Activated CD8-positive, alpha-beta memory T cell treated with anti-CD3 and anti-CD28 coated beads, Interleukin-2, amount 10 ng/mL, durations not matched to agents 7 days and 5 days (primary cell): Measurements from ENCODE around the gene CENPC. TPM values are rescaled to one million over a fixed set of nuclear protein-coding genes. Genes with fewer than 3 reads are reported as not detected.

Experiments used
- ATAC-seq: fragments of 150-1000 bp; cut with Tn5 transposase; one replicate; pipeline ENCODE4 v1.10.0; 2021; ENCODE audit warnings: moderate library complexity
- CTCF ChIA-PET: fragments of 350-600 bp; sonication (Branson Sonifier 250); formaldehyde crosslinking; loops from one replicate; lab custom pipeline; 2021; ENCODE audit warnings: antibody characterized with exemption; lab: Charles Lee
- DNase-seq: peaks from one replicate; pipeline ENCODE4 v3.0.0-alpha.2; 2020
- H3K27ac Mint-ChIP-seq: one replicate; pipeline ENCODE4 v1.8.0; 2021; ENCODE audit warnings: mild to moderate bottlenecking, mixed read lengths
- H3K27me3 Mint-ChIP-seq: one replicate; pipeline ENCODE4 v1.8.0; 2021; ENCODE audit warnings: mixed read lengths
- H3K36me3 Mint-ChIP-seq: one replicate; pipeline ENCODE4 v1.8.0; 2021; ENCODE audit warnings: mild to moderate bottlenecking, mixed read lengths
- H3K4me1 Mint-ChIP-seq: one replicate; pipeline ENCODE4 v1.8.0; 2021; ENCODE audit warnings: mixed read lengths
- H3K4me3 Mint-ChIP-seq: one replicate; pipeline ENCODE4 v1.8.0; 2021; ENCODE audit warnings: mild to moderate bottlenecking, moderate library complexity, mixed read lengths
- H3K9me3 Mint-ChIP-seq: one replicate; pipeline ENCODE4 v1.8.0; 2022; ENCODE audit warnings: low read depth, mixed read lengths
- total RNA-seq, 2 experiments: library from RNA; stranded (reverse); gene quantifications; one replicate each; pipeline ENCODE4 v1.2.3, GENCODE V29; 2021

CENPC gene
- 10 to 100 TPM; 37.4 to 46.5 TPM for total RNA-seq

GRCh38 chr4:67545199-67546003, at the start of gene CENPC:
CENPC (minus strand) TSS chr4:67545503; CDS start chr4:67545355, 148 bp downstream.
- Mint-ChIP-seq H3K4me3 (peak within 1 kb of the TSS; percentile 95), H3K27ac (peak within 1 kb of the TSS; percentile 91), H3K27me3 (no peaks in the 10 kb centered on the region), H3K36me3 (peaks cover 29% of the 10 kb centered on the region), H3K9me3 (no peaks in the 10 kb centered on the region), H3K4me1 (peaks cover 40% of the 10 kb centered on the region)
- DNase-seq (peak; percentile 98), ATAC-seq (peak; percentile 97)
- CTCF ChIA-PET: interaction anchor here (0.7 to 1.8 kb wide), 7 partner anchors 9 to 364 kb away, joined by 3 to 8 read pairs (median 3); partner anchors contain the start of gene UBA6

GRCh38 chr4:67593741-67594175, 48.5 kb upstream of the CENPC start:
- CTCF ChIA-PET: no interaction called here
- Mint-ChIP-seq H3K9me3 (peaks cover 5% of the 10 kb centered on the region), H3K36me3 (peaks cover 62% of the 10 kb centered on the region), H3K4me1 (no peaks in the 10 kb centered on the region), H3K27ac (no peak overlapping the region), H3K27me3 (no peaks in the 10 kb centered on the region), H3K4me3 (no peak overlapping the region)
- ATAC-seq: no peak
- no peak for DNase-seq

- ATAC-seq (no peak), DNase-seq (no peak)
- Mint-ChIP-seq H3K9me3 (no peaks in the 10 kb centered on the region), H3K4me3 (no peak overlapping the region), H3K4me1 (peaks cover 2% of the 10 kb centered on the region), H3K27me3 (no peaks in the 10 kb centered on the region), H3K36me3 (peaks cover 52% of the 10 kb centered on the region), H3K27ac (no peak overlapping the region)
- CTCF ChIA-PET: interaction anchor here (1.1 kb wide), 1 partner anchor 11 kb away, joined by 3 read pairs; no protein-coding TSS in a partner anchor
Observed at GRCh38 chr4:67587156-67587555, 41.9 kb upstream of the CENPC start.

- H3K27me3 Mint-ChIP-seq: no peaks in the 10 kb centered on the region
- CTCF ChIA-PET: interaction anchor here (1.1 kb wide), 1 partner anchor 20 kb away, joined by 5 read pairs; no protein-coding TSS in a partner anchor
- H3K27ac Mint-ChIP-seq: no peak overlapping the region
- no peaks in the 10 kb centered on the region for H3K9me3 Mint-ChIP-seq
- H3K4me3 Mint-ChIP-seq: no peak overlapping the region
- H3K36me3 Mint-ChIP-seq: peaks cover 53% of the 10 kb centered on the region
- peaks cover 20% of the 10 kb centered on the region for H3K4me1 Mint-ChIP-seq
- ATAC-seq (no peak), DNase-seq (no peak)
Observed at GRCh38 chr4:67584496-67584895, 39.2 kb upstream of the CENPC start.

- ATAC-seq (no peak), DNase-seq (no peak)
- Mint-ChIP-seq H3K4me3 (no peak overlapping the region), H3K9me3 (no peaks in the 10 kb centered on the region), H3K36me3 (peaks cover 56% of the 10 kb centered on the region), H3K4me1 (peaks cover 23% of the 10 kb centered on the region), H3K27me3 (no peaks in the 10 kb centered on the region), H3K27ac (no peak overlapping the region)
- CTCF ChIA-PET: interaction anchor here (1.6 kb wide), 1 partner anchor 118 kb away, joined by 6 read pairs; the partner anchor contains the start of gene UBA6
Observed at GRCh38 chr4:67581913-67582312, 36.6 kb upstream of the CENPC start.

- Mint-ChIP-seq H3K36me3 (peaks cover 56% of the 10 kb centered on the region), H3K4me3 (peak overlapping the region; percentile 30), H3K27ac (peak overlapping the region; percentile 70), H3K27me3 (no peaks in the 10 kb centered on the region), H3K4me1 (peaks cover 23% of the 10 kb centered on the region), H3K9me3 (no peaks in the 10 kb centered on the region)
- ATAC-seq (peak; percentile 83), DNase-seq (no peak)
- CTCF ChIA-PET: interaction anchor here (1.6 kb wide), 1 partner anchor 119 kb away, joined by 6 read pairs; the partner anchor contains the start of gene UBA6
Observed at GRCh38 chr4:67581208-67581857, 36.0 kb upstream of the CENPC start.

- no peaks in the 10 kb centered on the region for H3K27me3 Mint-ChIP-seq
- peaks cover 57% of the 10 kb centered on the region for H3K36me3 Mint-ChIP-seq
- no peak overlapping the region for H3K4me3 Mint-ChIP-seq
- DNase-seq (no peak), ATAC-seq (peak; percentile 45)
- H3K27ac Mint-ChIP-seq: peak overlapping the region; percentile 70
- H3K4me1 Mint-ChIP-seq: peaks cover 24% of the 10 kb centered on the region
- CTCF ChIA-PET: no interaction called here
- no peaks in the 10 kb centered on the region for H3K9me3 Mint-ChIP-seq
Observed at GRCh38 chr4:67580577-67580976, 35.3 kb upstream of the CENPC start.

GRCh38 chr4:67576538-67576937, 31.2 kb upstream of the CENPC start:
- Mint-ChIP-seq H3K27ac (no peak overlapping the region), H3K9me3 (no peaks in the 10 kb centered on the region), H3K4me3 (no peak overlapping the region), H3K27me3 (no peaks in the 10 kb centered on the region), H3K36me3 (peaks cover 60% of the 10 kb centered on the region), H3K4me1 (peaks cover 33% of the 10 kb centered on the region)
- CTCF ChIA-PET: interaction anchor here (1.0 to 1.5 kb wide), 2 partner anchors 11 to 50 kb away, joined by 3 read pairs; no protein-coding TSS in a partner anchor
- DNase-seq (no peak), ATAC-seq (no peak)

GRCh38 chr4:67576059-67576466, 30.8 kb upstream of the CENPC start:
- no peaks in the 10 kb centered on the region for H3K9me3 Mint-ChIP-seq
- CTCF ChIA-PET: interaction anchor here (1.0 to 1.5 kb wide), 2 partner anchors 11 to 51 kb away, joined by 3 read pairs; no protein-coding TSS in a partner anchor
- H3K36me3 Mint-ChIP-seq: peaks cover 58% of the 10 kb centered on the region
- no peaks in the 10 kb centered on the region for H3K27me3 Mint-ChIP-seq
- H3K27ac Mint-ChIP-seq: peak overlapping the region; percentile 7
- ATAC-seq: no peak
- H3K4me1 Mint-ChIP-seq: peaks cover 28% of the 10 kb centered on the region
- no peak overlapping the region for H3K4me3 Mint-ChIP-seq
- DNase-seq: no peak

- peaks cover 22% of the 10 kb centered on the region for H3K4me1 Mint-ChIP-seq
- H3K4me3 Mint-ChIP-seq: peak overlapping the region; percentile 34
- H3K9me3 Mint-ChIP-seq: no peaks in the 10 kb centered on the region
- DNase-seq (no peak), ATAC-seq (no peak)
- no peaks in the 10 kb centered on the region for H3K27me3 Mint-ChIP-seq
- peak overlapping the region; percentile 30 for H3K27ac Mint-ChIP-seq
- peaks cover 53% of the 10 kb centered on the region for H3K36me3 Mint-ChIP-seq
- CTCF ChIA-PET: interaction anchor here (1.5 kb wide), 1 partner anchor 12 kb away, joined by 3 read pairs; no protein-coding TSS in a partner anchor
Observed at GRCh38 chr4:67575232-67576058, 30.1 kb upstream of the CENPC start.

- no peaks in the 10 kb centered on the region for H3K27me3 Mint-ChIP-seq
- no peak overlapping the region for H3K4me3 Mint-ChIP-seq
- H3K4me1 Mint-ChIP-seq: peaks cover 18% of the 10 kb centered on the region
- peak overlapping the region; percentile 4 for H3K27ac Mint-ChIP-seq
- ATAC-seq (peak; percentile 42), DNase-seq (no peak)
- H3K36me3 Mint-ChIP-seq: peaks cover 41% of the 10 kb centered on the region
- H3K9me3 Mint-ChIP-seq: no peaks in the 10 kb centered on the region
- CTCF ChIA-PET: no interaction called here
Observed at GRCh38 chr4:67573193-67573592, 27.9 kb upstream of the CENPC start.

GRCh38 chr4:67571975-67572374, 26.7 kb upstream of the CENPC start:
- Mint-ChIP-seq H3K4me3 (no peak overlapping the region), H3K27me3 (no peaks in the 10 kb centered on the region), H3K27ac (no peak overlapping the region), H3K4me1 (peaks cover 18% of the 10 kb centered on the region), H3K9me3 (no peaks in the 10 kb centered on the region), H3K36me3 (peaks cover 38% of the 10 kb centered on the region)
- CTCF ChIA-PET: interaction anchor here (0.5 to 1.4 kb wide), 3 partner anchors 10 to 21 kb away, joined by 3 to 4 read pairs (median 3); no protein-coding TSS in a partner anchor
- ATAC-seq (no peak), DNase-seq (no peak)
